ENCODE measurements around the gene CDS2. TPM values are rescaled to one million over a fixed set of nuclear protein-coding genes. Genes with fewer than 3 reads are reported as not detected.

CDS2 gene
- total and polyA plus RNA-seq, 10 of the 15 experiments (the other 5 are each of a cell fraction or from before 2014, with no cell fraction given), result 11.5 to 94.7 (median 23.1) TPM

GRCh38 chr20:5191829-5192569, 65.2 kb downstream of the CDS2 start (continued):
- TF ChIP-seq BCLAF1 (IDR thresholded peaks at IDR 0.05) (no peak), SMC3 (IDR thresholded peaks at IDR 0.05; ENCODE audit: borderline replicate concordance, low read length) (peak; percentile 92), ZBTB33 (IDR thresholded peaks at IDR 0.05) (no peak), CUX1 (IDR thresholded peaks at IDR 0.05; ENCODE audit: insufficient replicate concordance, low read depth, low read length) (no peak), ESRRA (IDR thresholded peaks at IDR 0.05; ENCODE audit: low read length) (no peak)

Measured in GM12878 (cell line).